H9 (cell line): Measurements from ENCODE around the gene POLE2. TPM values are rescaled to one million over a fixed set of nuclear protein-coding genes. Genes with fewer than 3 reads are reported as not detected.
A peak's percentile ranks its signal among the peaks of the same experiment; 100 is the strongest.

Experiments used
- DNase-seq: peaks from one replicate; pipeline ENCODE4 v3.0.0-alpha.2; 2017
- H2AFZ ChIP-seq: one replicate; pipeline ENCODE4 v1.6.1; 2013; ENCODE audit warnings: mild to moderate bottlenecking, low read length, control low read depth, moderate library complexity
- H2AK5ac ChIP-seq: 2 replicates; pipeline ENCODE4 v1.6.1; 2013; ENCODE audit warnings: low read length, control low read depth, mixed read lengths; ENCODE audit not compliant: insufficient read length
- H2BK120ac ChIP-seq: one replicate; pipeline ENCODE4 v1.6.1; 2013; ENCODE audit warnings: low read depth, mild to moderate bottlenecking, low read length, control low read depth, inconsistent platforms; ENCODE audit not compliant: poor library complexity, severe bottlenecking
- H2BK12ac ChIP-seq: 2 replicates; pipeline ENCODE4 v1.6.1; 2013; ENCODE audit warnings: low read length, control low read depth, mixed read lengths, low read depth; ENCODE audit not compliant: insufficient read length
- H2BK15ac ChIP-seq: 2 replicates; pipeline ENCODE4 v1.6.1; 2013; ENCODE audit warnings: low read depth, low read length, control low read depth
- H2BK20ac ChIP-seq: one replicate; pipeline ENCODE4 v1.6.1; 2013; ENCODE audit warnings: low read depth, mild to moderate bottlenecking, low read length, control low read depth, inconsistent platforms; ENCODE audit not compliant: poor library complexity, severe bottlenecking
- H2BK5ac ChIP-seq: 2 replicates; pipeline ENCODE4 v1.6.1; 2013; ENCODE audit warnings: low read length, control low read depth, mixed read lengths; ENCODE audit not compliant: insufficient read length
- H3K14ac ChIP-seq: 2 replicates; pipeline ENCODE4 v1.6.1; 2013; ENCODE audit warnings: low read length, control low read depth; ENCODE audit not compliant: insufficient read depth
- H3K18ac ChIP-seq: 2 replicates; pipeline ENCODE4 v1.6.1; 2013; ENCODE audit warnings: low read depth, mild to moderate bottlenecking, mixed read lengths, low read length, control low read depth; ENCODE audit not compliant: insufficient read length
- H3K23ac ChIP-seq: 2 replicates; pipeline ENCODE4 v1.6.1; 2013; ENCODE audit warnings: low read length, control low read depth, mixed read lengths, low read depth; ENCODE audit not compliant: insufficient read length
- H3K23me2 ChIP-seq: 2 replicates; pipeline ENCODE4 v1.6.1; 2013; ENCODE audit warnings: low read depth, mild to moderate bottlenecking, mixed read lengths, low read length, control low read depth; ENCODE audit not compliant: insufficient read length, poor library complexity, severe bottlenecking
- H3K27ac ChIP-seq: 2 replicates; pipeline ENCODE4 v1.5.1; 2013; ENCODE audit warnings: low read length, control low read depth, mixed read lengths, low read depth; ENCODE audit not compliant: insufficient read length
- H3K27me3 ChIP-seq: 2 replicates; pipeline ENCODE4 v1.6.1; 2013; ENCODE audit warnings: low read length, control low read depth, inconsistent platforms; ENCODE audit not compliant: insufficient read depth
- H3K4ac ChIP-seq: 2 replicates; pipeline ENCODE4 v1.6.1; 2013; ENCODE audit warnings: low read depth, mild to moderate bottlenecking, control low read depth, inconsistent platforms, low read length, moderate library complexity
- H3K4me1 ChIP-seq: 2 replicates; pipeline ENCODE4 v1.6.1; 2013; ENCODE audit warnings: low read length, control low read depth, inconsistent platforms; ENCODE audit not compliant: insufficient read depth
- H3K4me2 ChIP-seq: 2 replicates; pipeline ENCODE4 v1.6.1; 2013; ENCODE audit warnings: low read length, control low read depth, mixed read lengths; ENCODE audit not compliant: insufficient read length, insufficient read depth
- H3K56ac ChIP-seq: 2 replicates; pipeline ENCODE4 v1.6.1; 2013; ENCODE audit warnings: low read depth, mild to moderate bottlenecking, mixed read lengths, low read length, control low read depth; ENCODE audit not compliant: insufficient read length
- H3K79me1 ChIP-seq: 2 replicates; pipeline ENCODE4 v1.6.1; 2013; ENCODE audit warnings: low read depth, mild to moderate bottlenecking, moderate library complexity, low read length, control low read depth, inconsistent platforms; ENCODE audit not compliant: insufficient read depth, poor library complexity, severe bottlenecking
- H3K79me2 ChIP-seq: 2 replicates; pipeline ENCODE4 v1.6.1; 2013; ENCODE audit warnings: low read length, control low read depth, inconsistent platforms; ENCODE audit not compliant: insufficient read depth
- H3K9ac ChIP-seq: 2 replicates; pipeline ENCODE4 v1.6.1; 2013; ENCODE audit warnings: low read length, control low read depth, mixed read lengths; ENCODE audit not compliant: insufficient read length; ENCODE audit errors: extremely low read depth
- H3K9me3 ChIP-seq: one replicate; pipeline ENCODE4 v1.6.1; 2013; ENCODE audit warnings: low read depth, low read length, inconsistent platforms; ENCODE audit not compliant: control insufficient read depth
- H3T11ph ChIP-seq: one replicate; pipeline ENCODE4 v1.6.1; 2013; ENCODE audit warnings: mild to moderate bottlenecking, low read length, control low read depth, inconsistent platforms
- H4K20me1 ChIP-seq: one replicate; pipeline ENCODE4 v1.6.1; 2013; ENCODE audit not compliant: control insufficient read depth, insufficient read length, insufficient read depth
- H4K5ac ChIP-seq: 2 replicates; pipeline ENCODE4 v1.6.1; 2013; ENCODE audit warnings: low read depth, mild to moderate bottlenecking, mixed read lengths, low read length, control low read depth; ENCODE audit not compliant: insufficient read length
- H4K8ac ChIP-seq: replicated peaks from 2 replicates; pipeline ENCODE4 v1.6.1; 2013; ENCODE audit warnings: low read length, control low read depth, mixed read lengths, low read depth; ENCODE audit not compliant: insufficient read length
- H4K91ac ChIP-seq: 2 replicates; pipeline ENCODE4 v1.6.1; 2013; ENCODE audit warnings: low read depth, mild to moderate bottlenecking, moderate library complexity, mixed read lengths, low read length, control low read depth; ENCODE audit not compliant: insufficient read length
- H3K27ac Mint-ChIP-seq, 3 experiments: 2 replicates in 2 of 3; 3 replicates in 1 of 3; pipeline ENCODE4 v1.8.0; 2020 to 2021; ENCODE audit warnings: mixed read lengths in 3 of 3, mild to moderate bottlenecking in 1 of 3, moderate library complexity in 1 of 3
- H3K27me3 Mint-ChIP-seq: 2 replicates; pipeline ENCODE4 v1.8.0; 2021; ENCODE audit warnings: low read depth, mild to moderate bottlenecking, moderate library complexity, mixed read lengths
- H3K36me3 Mint-ChIP-seq, 3 experiments: 2 replicates in 2 of 3; 3 replicates in 1 of 3; pipeline ENCODE4 v1.8.0; 2020 to 2021; ENCODE audit warnings: low read depth in 3 of 3, mixed read lengths in 3 of 3; ENCODE audit not compliant: insufficient read depth in 1 of 3
- H3K4me1 Mint-ChIP-seq, 2 experiments: 2 replicates each; pipeline ENCODE4 v1.8.0; 2020; ENCODE audit warnings: mixed read lengths in 2 of 2
- H3K4me3 Mint-ChIP-seq, 2 experiments: 2 replicates in 1 of 2; 3 replicates in 1 of 2; pipeline ENCODE4 v1.8.0; 2020 to 2021; ENCODE audit warnings: mild to moderate bottlenecking in 2 of 2, mixed read lengths in 2 of 2, moderate library complexity in 1 of 2
- H3K9me3 Mint-ChIP-seq, 2 experiments: 2 replicates in 1 of 2; 3 replicates in 1 of 2; pipeline ENCODE4 v1.8.0; 2020; ENCODE audit warnings: mild to moderate bottlenecking in 2 of 2, mixed read lengths in 2 of 2, moderate library complexity in 1 of 2
- CTCF ChIP-seq: fragments of 200-600 bp; sonication (generic); conservative IDR thresholded peaks from 3 replicates; pipeline ENCODE4 v1.8.0; 2021; ENCODE audit warnings: antibody characterized with exemption, mild to moderate bottlenecking
- WGBS: extraction: QIAGEN DNeasy Blood & Tissue Kit; methylation state at CpG from one replicate; pipeline ENCODE4 v1.1.7; 2013; ENCODE audit warnings: missing lambda C conversion rate, low lambda C conversion rate, mixed read lengths; ENCODE audit not compliant: insufficient read length; ENCODE audit errors: extremely low coverage; 5-methylcytosine and 5-hydroxymethylcytosine counted together
- total RNA-seq: library from RNA; stranded (reverse); gene quantifications from 2 replicates; pipeline ENCODE4 v1.2.1, GENCODE V29; 2021

The POLE2 gene
- total RNA-seq, 1 experiment from 2014 or later = 25.7 TPM

DNA sequence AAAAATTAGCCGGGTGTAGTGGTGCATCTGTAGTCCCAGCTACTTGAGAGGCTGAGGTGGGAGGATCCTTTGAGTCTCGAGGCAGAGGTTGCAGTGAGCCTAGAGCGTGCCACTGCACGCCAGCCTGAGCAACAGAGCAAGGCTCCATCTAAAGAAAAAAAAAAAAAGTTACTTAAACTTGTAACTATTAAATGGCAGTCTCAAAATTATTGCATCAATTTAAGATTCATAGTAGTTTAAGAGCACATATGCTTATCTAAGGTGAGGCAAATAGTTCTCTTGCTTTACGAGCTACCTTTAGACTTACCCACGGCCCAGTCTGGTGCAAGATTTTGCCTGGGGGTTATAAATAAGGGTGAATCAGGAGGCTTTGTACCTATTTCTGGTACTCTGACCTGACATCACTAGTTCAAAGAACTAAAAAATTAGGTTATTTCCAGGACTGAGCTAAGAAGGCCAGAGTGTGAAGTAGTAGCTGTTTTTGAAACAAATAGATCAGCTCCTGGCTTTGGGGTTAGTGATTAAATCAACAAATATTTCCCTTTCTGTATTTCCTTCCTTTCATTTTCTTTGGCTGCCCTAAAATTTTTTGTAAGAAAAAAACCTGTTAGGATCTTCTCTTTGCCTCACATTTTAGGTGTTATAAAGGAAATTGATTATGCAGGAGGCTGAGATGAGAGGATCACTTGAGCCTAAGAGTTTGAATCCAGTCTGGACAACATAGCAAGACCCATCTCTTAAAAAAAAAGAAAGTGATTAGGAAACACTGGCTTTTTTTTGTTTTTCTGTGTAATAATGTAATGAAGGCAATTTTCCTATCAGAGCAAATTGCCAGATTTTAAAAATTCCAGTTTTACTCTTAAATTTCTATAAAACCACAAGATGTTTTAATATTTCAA lies 63.8 kb downstream of the POLE2 start:
- Histone ChIP-seq H4K8ac (no peak overlapping the region), H3K27me3 (no peaks in the 10 kb centered on the region), H3K14ac (no peak overlapping the region), H3K79me1 (no peaks in the 10 kb centered on the region), H4K5ac (no peak overlapping the region), H2AK5ac (no peak overlapping the region), H4K20me1 (no peaks in the 10 kb centered on the region), H2AFZ (no peak overlapping the region), H3K4me1 (peaks cover 4% of the 10 kb centered on the region; the same call in 1 of the 2 replicates), H3K23me2 (peaks cover 12% of the 10 kb centered on the region), H2BK120ac (no peak overlapping the region), H3K9ac (no peak overlapping the region), H3K23ac (no peak overlapping the region), H4K91ac (no peak overlapping the region), H3K4ac (no peak overlapping the region), H3K9me3 (no peaks in the 10 kb centered on the region), H3K79me2 (peaks cover 11% of the 10 kb centered on the region; the same call in 1 of the 2 replicates), H2BK20ac (no peak overlapping the region), H3K56ac (no peak overlapping the region), H3K27ac (no peak overlapping the region), H3T11ph (no peak overlapping the region), H2BK5ac (no peak overlapping the region), H3K18ac (no peak overlapping the region), H2BK12ac (no peak overlapping the region), H3K4me2 (no peak overlapping the region), H2BK15ac (no peak overlapping the region)
- H3K9me3 Mint-ChIP-seq = no peaks in the 10 kb centered on the region
- no peak for TF ChIP-seq CTCF
- H3K27me3 Mint-ChIP-seq = no peaks in the 10 kb centered on the region
- 0 out of 5 replicates have a peak overlapping the region, but pooled peaks of 1 of the 2 experiments have one; percentile 23 for H3K4me3 Mint-ChIP-seq
- H3K36me3 Mint-ChIP-seq = peaks cover 8 to 40% (median 12%) of the 10 kb centered on the region in 3 experiments
- peaks cover 15 to 18% of the 10 kb centered on the region in 2 experiments for H3K4me1 Mint-ChIP-seq
- no peak overlapping the region for H3K27ac Mint-ChIP-seq
- no peak for DNase-seq
- no CpG with 5 or more reads among the region's 6 CpGs for WGBS
